H4 (cell line): ENCODE results near the gene LRRC27. TPM values are rescaled to one million over a fixed set of nuclear protein-coding genes. Genes with fewer than 3 reads are reported as not detected.
"Not testable (repeated sequence)": the region's sequence is repeated elsewhere in the genome, so short reads cannot be mapped to it uniquely, and the experiment has no call there.

Experiments used
- DNase-seq: peaks from one replicate; pipeline ENCODE4 v3.0.0-alpha.2; 2015; ENCODE audit warnings: low spot score
- total RNA-seq: library from RNA; depleted of rRNA; stranded (reverse); fragments of >200 nt; shearing (Covaris generic); gene quantifications from 2 replicates; pipeline ENCODE4 v1.2.3, GENCODE V29; 2014

The LRRC27 gene
- total RNA-seq, 1 experiment from 2014 or later = 4.7 TPM

DNA sequence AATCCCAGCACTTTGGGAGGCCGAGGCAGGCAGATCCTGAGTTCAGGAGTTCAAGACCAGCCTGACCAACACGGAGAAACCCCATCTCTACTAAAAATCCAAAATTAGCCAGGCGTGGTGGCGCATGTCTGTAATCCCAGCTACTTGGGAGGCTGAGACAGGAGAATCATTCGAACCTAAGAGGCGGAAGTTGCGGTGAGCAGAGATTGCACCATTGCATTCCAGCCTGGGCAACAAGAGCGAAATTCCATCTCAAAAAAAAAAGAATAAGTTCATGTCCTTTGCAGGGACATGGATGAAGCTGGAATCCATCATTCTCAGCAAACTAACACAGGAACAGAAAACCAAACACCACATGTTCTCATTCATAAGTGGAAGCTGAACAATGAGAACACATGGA, 17.1 kb upstream of the LRRC27 start:
- DNase-seq = not testable (repeated sequence)

DNA sequence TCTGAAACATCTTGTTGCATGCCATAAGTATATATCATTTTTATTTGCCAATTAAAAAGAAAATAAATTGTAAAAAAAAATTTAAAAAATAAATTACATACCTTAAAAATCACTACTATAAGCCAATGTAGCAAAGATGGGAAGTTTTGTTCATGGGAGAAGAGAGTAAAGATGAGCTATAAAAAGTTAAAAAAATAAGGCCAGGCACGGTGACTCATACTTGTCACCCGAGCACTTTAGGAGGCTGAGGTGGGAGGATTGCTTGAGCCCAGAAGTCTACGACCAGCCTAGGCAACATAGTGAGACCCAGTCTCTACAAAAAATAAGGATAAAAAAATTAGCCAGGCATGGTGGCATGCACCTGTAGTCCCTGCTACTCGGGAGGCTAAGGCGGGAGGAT, 15.9 kb upstream of the LRRC27 start:
- no peak for DNase-seq

GRCh38 chr10:132317477-132317876, 14.5 kb upstream of the LRRC27 start:
- DNase-seq = not testable (repeated sequence)

DNA sequence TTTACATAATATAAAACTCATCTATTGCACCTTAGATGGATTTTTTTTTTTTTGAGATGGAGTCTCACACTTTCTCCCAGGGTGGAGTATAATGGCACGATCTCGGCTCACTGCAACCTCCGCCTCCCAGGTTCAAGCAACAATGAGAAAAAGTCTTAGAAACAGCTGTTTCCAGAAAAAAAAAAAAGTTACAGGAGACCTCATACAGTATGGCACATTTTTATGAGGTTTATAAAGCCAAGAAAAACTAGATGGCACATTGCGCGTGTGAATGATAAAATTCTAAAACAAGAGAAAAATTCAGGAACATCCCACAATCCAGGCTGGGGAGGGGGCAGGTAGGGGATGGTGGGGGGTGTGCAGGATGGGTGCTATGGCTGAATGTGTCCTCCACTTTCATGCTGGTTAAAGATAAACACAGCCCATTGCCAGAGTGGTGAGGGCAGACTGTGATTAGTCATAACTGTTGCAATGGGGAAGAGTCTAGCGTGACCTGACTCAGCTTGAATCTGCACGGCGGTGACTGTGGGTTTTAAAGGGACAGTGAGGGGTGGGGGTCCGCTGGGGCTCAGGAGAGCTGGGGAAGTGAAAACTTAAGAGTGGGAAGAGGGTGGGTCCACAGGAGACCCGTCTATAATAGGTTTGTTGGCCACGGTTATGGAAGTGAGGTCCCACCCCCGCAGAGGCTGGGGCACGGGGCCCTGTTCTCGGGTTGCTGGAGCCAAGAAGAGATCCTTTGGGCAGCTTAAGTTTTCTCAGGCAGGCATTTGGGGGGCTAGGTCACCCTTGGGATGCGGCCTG, 11.9 kb upstream of the LRRC27 start:
- DNase-seq = peak; percentile 97

- peak; percentile 29 for DNase-seq
Measured at GRCh38 chr10:132320654-132321469, 11.1 kb upstream of the LRRC27 start.

- no peak for DNase-seq
Measured at GRCh38 chr10:132321726-132322125, 10.3 kb upstream of the LRRC27 start.

DNA sequence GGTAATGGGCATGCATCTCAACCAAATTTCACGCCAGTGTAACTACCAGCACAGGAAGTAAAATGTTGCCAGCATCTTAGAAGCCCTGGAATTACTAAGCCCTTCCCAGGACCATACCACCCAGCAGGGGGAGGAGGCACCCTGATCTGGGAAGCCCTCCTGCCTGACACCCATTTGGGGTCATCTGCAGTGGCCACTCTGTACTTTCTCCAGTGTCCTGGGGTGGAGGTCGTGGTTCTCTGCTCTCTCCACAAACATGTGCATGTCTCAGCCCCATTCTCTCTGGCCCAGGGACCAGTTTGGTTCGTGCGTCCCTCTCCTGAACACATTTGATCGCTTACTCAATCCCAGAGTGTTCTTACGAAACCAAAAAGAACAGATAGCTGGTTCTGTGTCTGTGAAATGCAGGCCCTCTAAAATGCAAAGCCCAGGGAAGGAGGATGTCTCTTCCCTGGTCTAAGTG, 9.4 kb upstream of the LRRC27 start:
- peak; percentile 31 for DNase-seq

- no peak for DNase-seq
Measured at GRCh38 chr10:132324186-132324585, 7.8 kb upstream of the LRRC27 start.

- no peak for DNase-seq
Measured at GRCh38 chr10:132326344-132326889, 5.6 kb upstream of the LRRC27 start.

- no peak for DNase-seq
Measured at GRCh38 chr10:132326925-132327324, 5.1 kb upstream of the LRRC27 start.

DNA sequence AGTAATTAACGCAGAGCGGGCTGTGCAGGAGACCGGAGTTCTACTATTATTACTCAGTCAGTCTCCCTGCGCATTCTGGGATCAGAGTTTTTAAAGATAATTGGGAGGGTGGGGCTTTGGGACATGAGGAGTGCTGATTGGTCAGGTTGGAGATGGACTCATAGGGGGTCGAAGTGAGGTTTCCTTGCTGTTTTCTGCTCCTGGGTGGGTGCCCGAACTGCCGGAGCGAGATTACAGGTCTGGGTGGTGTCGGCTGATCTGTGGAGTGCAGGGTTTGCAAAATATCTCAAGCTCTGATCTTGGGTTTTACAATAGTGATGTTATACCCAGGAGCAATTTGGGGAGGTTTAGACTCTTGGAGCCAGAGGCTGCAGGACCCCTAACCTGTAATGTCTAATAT, 3.9 kb upstream of the LRRC27 start:
- no peak for DNase-seq

GRCh38 chr10:132328738-132329137, 3.3 kb upstream of the LRRC27 start:
- no peak for DNase-seq

DNA sequence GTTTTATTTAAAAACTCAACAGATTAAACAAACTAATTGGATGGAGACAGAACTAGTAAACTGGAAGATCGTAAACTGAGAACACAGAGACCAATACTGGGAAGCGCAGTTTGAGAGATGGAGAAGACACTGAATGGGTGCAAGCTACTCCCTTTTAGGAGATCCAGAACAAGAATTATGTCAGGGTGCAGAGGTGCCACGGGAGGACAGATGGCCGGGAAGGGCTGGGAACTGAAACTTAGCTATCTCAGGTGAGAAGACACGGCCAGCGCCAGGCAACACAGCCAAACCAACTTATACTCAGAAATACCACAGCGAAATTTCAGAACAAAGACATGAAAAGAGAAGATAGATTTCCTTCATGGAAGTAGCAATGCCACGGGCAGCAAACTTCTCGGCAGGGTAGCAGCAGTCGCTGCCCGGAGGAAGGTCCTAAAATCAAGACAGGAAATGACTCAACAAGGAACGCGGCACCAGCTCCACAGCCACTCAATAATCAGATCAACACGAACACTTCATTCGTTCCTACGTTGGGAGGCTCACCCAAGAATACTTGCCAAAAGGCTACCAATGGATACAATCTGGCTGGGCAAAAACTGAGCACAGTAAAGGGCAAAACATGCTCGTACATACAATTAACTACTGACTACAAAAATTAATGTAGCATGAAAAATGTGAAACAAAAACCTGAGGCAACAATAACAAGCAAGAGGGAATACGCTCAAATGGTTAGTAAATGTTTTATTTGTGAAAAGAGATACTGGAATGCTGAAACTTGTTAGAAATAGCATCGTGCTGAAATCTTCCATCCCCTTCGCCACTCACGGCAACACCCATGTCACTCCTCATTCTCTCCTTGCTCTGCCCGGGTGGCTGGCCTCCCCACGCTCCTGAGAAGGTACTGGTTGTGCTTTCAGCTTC, 2.2 kb upstream of the LRRC27 start:
- DNase-seq = peak; percentile 74

GRCh38 chr10:132330486-132330833, 1.5 kb upstream of the LRRC27 start:
- DNase-seq = no peak

- DNase-seq = no peak
Measured at GRCh38 chr10:132332433-132332754, 401 bp downstream of the LRRC27 start.

- no peak for DNase-seq
Measured at GRCh38 chr10:132333386-132333785, 1.4 kb downstream of the LRRC27 start.

DNA sequence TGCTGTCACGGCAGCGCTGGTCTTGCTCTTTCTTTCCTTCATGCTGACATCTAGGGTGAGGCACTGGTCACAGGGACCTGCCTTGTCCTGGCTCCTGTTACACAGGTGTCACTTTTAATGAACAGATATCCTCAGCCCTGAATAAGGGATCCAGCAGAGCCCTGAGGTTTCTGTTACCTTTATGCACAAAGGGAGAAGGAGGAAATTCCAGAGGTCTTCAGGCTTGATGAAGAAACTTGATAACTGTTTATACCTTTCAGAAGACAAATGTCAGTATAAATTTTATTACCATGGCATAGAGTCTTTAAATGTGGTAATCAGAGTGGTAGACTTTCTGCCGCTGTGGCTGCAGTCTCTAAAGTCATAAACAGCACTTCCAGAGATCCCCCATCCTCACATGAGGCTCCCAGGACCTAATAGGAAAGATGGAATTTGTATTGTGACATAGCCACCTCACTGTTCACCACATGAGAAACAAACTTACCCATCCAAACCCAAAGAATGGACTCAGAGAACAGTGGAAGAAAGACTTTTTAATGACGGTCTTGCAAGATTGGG, 2.7 kb downstream of the LRRC27 start:
- no peak for DNase-seq

GRCh38 chr10:132335189-132336063, 3.4 kb downstream of the LRRC27 start:
- DNase-seq = no peak

GRCh38 chr10:132336064-132336746, 4.2 kb downstream of the LRRC27 start:
- no peak for DNase-seq

- DNase-seq = no peak
Measured at GRCh38 chr10:132336919-132337407, 5.0 kb downstream of the LRRC27 start.
